Spinal cord (tissue), 10 donors: Measurements from ENCODE around the gene PPP2R3C. TPM values are rescaled to one million over a fixed set of nuclear protein-coding genes. Genes with fewer than 3 reads are reported as not detected.
A peak's percentile ranks its signal among the peaks of the same experiment; 100 is the strongest.
"Not testable (repeated sequence)": the region's sequence is repeated elsewhere in the genome, so short reads cannot be mapped to it uniquely, and the experiment has no call there.

ENCODE experiments used
- DNase-seq, 6 donors: peaks; one replicate each; pipeline versions ENCODE4 v3.0.0 to v3.0.0-alpha.2; 2013 to 2015; ENCODE audit warnings: low spot score in 6 of 6, low read depth in 4 of 6
- H3K27ac ChIP-seq: one replicate; pipeline ENCODE4 v1.5.1; 2013; ENCODE audit warnings: low read depth, low read length, control low read depth
- H3K27me3 ChIP-seq: one replicate; pipeline ENCODE4 v1.6.1; 2013; ENCODE audit warnings: low read length; ENCODE audit not compliant: control insufficient read depth, insufficient read depth
- H3K36me3 ChIP-seq: one replicate; pipeline ENCODE4 v1.6.1; 2013; ENCODE audit warnings: low read length; ENCODE audit not compliant: control insufficient read depth, insufficient read depth
- H3K4me1 ChIP-seq: one replicate; pipeline ENCODE4 v1.6.1; 2013; ENCODE audit warnings: low read length; ENCODE audit not compliant: control insufficient read depth, insufficient read depth
- H3K4me3 ChIP-seq: one replicate; pipeline ENCODE4 v1.5.1; 2013; ENCODE audit warnings: low read depth, low read length, control low read depth
- H3K9me3 ChIP-seq: one replicate; pipeline ENCODE4 v1.6.1; 2013; ENCODE audit warnings: low read length; ENCODE audit not compliant: control insufficient read depth, insufficient read depth
- WGBS: methylation state at CpG from one replicate; pipeline ENCODE4 v1.1.5; 2013; ENCODE audit warnings: missing lambda C conversion rate; ENCODE audit not compliant: insufficient coverage; 5-methylcytosine and 5-hydroxymethylcytosine counted together
- polyA plus RNA-seq, 2 donors: library from polyadenylated mRNA; unstranded; fragments of 120-200 nt; gene quantifications; one replicate each; pipeline ENCODE4 v1.2.1, GENCODE V29; 2013; ENCODE audit not compliant: insufficient read length in 2 of 2
- total RNA-seq, 2 donors: library from RNA; depleted of rRNA in 1 of 2; stranded (reverse); fragments of 120-200 nt in 1 of 2; fragments of >200 nt in 1 of 2; gene quantifications; one replicate each; pipeline versions ENCODE4 v1.2.3 to v1.2.4, GENCODE V29; 2013 to 2014
- donor health status: healthy.

PPP2R3C gene
- total and polyA plus RNA-seq, 4 donors: 40.6 to 65.1 (median 61.4) TPM

DNA sequence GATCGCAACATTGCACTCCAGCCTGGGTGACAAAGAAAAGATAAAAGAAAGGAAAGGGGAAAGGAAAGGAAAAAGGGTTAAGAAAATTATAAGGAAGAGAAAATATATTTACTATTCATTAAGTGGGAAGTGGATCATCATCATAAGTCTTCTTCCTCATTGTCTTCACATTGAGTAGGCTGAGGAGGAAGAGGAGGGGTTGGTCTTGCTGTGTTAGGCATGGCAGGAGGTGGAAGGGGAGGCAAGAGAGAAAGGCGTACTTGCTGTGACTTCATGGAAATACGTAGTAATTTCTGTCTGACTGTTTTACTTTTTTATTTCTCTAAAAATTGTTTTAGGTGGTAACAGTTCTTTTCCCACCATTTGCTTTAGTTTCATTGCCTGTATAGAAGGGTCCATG lies 49.6 kb downstream of the PPP2R3C start:
- H3K27me3 ChIP-seq: no peaks in the 10 kb centered on the region
- no peaks in the 10 kb centered on the region for H3K9me3 ChIP-seq
- no peak overlapping the region for H3K27ac ChIP-seq
- peaks cover 11% of the 10 kb centered on the region for H3K36me3 ChIP-seq
- no peak for DNase-seq
- no peaks in the 10 kb centered on the region for H3K4me1 ChIP-seq
- no peak overlapping the region for H3K4me3 ChIP-seq
- WGBS: no CpG with 5 or more reads among the region's 3 CpGs

DNA sequence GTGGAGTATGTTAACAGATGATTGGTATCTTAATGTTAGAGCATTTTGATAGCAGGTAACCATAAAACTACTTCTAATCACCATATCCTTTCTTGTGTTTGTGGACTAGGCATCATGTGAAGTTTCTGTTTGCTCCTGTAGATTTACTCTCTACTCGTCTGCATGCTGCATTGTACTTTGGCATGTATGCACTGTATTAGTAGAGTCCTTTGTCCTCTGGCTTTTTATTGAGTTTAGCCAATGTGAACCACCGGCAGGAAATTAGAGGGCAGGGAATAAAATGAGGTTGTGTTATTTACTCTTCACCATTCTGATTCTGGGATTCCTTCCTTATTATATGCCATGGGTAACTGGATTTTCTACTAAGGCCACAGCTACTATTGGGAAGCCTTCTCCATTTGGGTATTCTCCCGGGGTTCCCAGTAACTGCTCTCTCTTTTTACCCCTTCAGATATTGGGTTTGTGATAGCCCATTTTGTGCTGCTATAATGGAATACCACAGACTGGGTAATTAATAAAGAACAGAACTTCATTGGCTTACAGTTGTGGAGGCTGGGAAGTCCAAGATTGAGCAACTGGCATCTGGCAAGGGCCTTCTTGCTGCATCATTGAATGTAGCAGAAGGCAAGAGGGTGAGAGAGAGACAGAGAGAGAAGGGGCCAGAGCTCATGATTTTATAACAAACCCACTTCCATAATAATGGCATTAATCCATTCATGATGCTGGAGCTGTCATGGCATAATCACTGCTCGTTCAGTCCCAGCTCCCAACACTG lies 53.4 kb downstream of the PPP2R3C start:
- H3K4me1 ChIP-seq: no peaks in the 10 kb centered on the region
- no peak overlapping the region for H3K4me3 ChIP-seq
- H3K36me3 ChIP-seq: peaks cover 14% of the 10 kb centered on the region
- H3K27ac ChIP-seq: no peak overlapping the region
- WGBS: no CpG with 5 or more reads among the region's 4 CpGs
- no peak for DNase-seq
- H3K9me3 ChIP-seq: no peaks in the 10 kb centered on the region
- no peaks in the 10 kb centered on the region for H3K27me3 ChIP-seq

DNA sequence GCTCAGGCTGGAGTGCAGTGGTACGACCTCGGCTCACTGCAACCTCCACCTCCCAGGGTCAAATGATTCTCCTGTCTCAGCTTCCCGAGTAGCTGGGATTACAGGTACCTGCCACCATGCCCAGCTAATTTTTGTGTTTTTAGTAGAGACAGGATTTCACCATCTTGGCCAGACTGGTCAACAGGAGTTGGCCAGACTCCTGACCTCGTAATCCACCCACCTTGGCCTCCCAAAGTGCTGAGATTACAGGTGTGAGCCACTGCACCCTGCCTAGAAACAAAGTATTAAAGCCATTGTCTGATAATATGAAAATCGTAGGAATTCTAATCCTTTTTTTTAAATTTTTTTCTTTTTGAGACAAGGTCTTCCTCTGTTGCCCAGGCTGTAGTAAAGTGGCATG lies 56.1 kb downstream of the PPP2R3C start:
- H3K27me3 ChIP-seq, H3K9me3 ChIP-seq, DNase-seq, H3K27ac ChIP-seq, H3K4me1 ChIP-seq, H3K4me3 ChIP-seq: not testable (repeated sequence)
- peaks cover 12% of the 10 kb centered on the region for H3K36me3 ChIP-seq
- 100% methylated on average over 1 of the region's 5 CpGs for WGBS

DNA sequence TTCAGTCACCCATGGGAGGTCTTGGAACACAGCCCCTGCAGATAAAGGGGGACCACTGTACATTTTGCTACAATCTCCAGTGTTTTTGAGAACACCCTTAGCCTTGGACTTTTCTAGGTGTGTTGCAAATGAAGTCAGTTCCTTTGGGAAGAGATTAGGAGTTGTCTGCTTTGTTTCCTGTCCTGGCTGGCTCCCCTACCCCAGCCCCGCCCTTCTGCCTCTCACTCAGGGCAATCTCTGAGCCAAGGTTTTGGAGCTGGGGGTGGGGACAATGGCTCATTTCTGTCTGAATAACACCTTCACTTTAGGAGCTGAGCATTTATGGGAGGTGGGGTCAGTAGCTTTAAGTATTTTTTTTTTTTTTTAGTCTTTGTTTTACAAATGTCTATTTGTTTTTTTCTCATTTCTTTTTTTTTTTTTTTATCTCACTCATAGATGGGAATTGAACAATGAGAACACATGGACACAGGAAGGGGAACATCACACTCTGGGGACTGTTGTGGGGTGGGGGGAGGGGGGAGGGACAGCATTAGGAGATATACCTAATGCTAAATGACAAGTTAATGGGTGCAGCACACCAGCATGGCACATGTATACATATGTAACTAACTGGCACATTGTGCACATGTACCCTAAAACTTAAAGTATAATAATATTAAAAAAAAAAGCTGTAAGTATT lies 60.5 kb downstream of the PPP2R3C start:
- not testable (repeated sequence) for H3K27ac ChIP-seq, H3K9me3 ChIP-seq, H3K4me1 ChIP-seq, H3K27me3 ChIP-seq, DNase-seq, H3K4me3 ChIP-seq
- peaks cover 25% of the 10 kb centered on the region for H3K36me3 ChIP-seq
- no CpG with 5 or more reads among the region's 1 CpG for WGBS

- peaks cover under 1% of the 10 kb centered on the region for H3K4me1 ChIP-seq
- no peaks in the 10 kb centered on the region for H3K9me3 ChIP-seq
- no peak overlapping the region for H3K27ac ChIP-seq
- peaks cover 40% of the 10 kb centered on the region for H3K36me3 ChIP-seq
- no peaks in the 10 kb centered on the region for H3K27me3 ChIP-seq
- no peak overlapping the region for H3K4me3 ChIP-seq
- no peak for DNase-seq
- 100% methylated on average over 1 of the region's 2 CpGs for WGBS
Observed at GRCh38 chr14:35052637-35053036, 69.2 kb downstream of the PPP2R3C start.

DNA sequence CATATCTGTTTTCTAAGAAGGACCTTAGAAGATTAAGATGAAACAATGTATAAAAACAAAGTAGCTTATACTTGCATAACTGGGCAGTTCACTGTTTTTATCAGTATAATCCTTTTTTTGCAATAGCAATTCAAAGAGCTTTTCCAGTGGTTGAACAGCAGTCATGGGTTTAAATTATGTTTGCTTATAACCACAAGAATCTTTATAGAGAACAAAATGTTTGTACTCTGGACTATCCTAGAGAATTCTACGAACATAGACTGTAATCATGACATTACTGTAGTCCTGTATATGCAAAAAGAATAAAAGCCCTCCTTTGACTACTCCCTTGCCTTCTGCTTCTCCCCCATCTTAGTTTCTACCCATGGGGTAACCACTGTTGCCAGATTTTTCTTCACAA lies 70.0 kb downstream of the PPP2R3C start:
- H3K9me3 ChIP-seq: no peaks in the 10 kb centered on the region
- H3K27ac ChIP-seq: no peak overlapping the region
- H3K4me1 ChIP-seq: peaks cover 9% of the 10 kb centered on the region
- DNase-seq: no peak
- no peaks in the 10 kb centered on the region for H3K27me3 ChIP-seq
- no CpG with 5 or more reads among the region's 1 CpG for WGBS
- peaks cover 36% of the 10 kb centered on the region for H3K36me3 ChIP-seq
- H3K4me3 ChIP-seq: no peak overlapping the region

- peaks cover 10% of the 10 kb centered on the region for H3K4me1 ChIP-seq
- no peak for DNase-seq
- no peak overlapping the region for H3K4me3 ChIP-seq
- WGBS: 43% methylated on average over 1 of the region's 1 CpG
- peaks cover 29% of the 10 kb centered on the region for H3K36me3 ChIP-seq
- no peak overlapping the region for H3K27ac ChIP-seq
- no peaks in the 10 kb centered on the region for H3K9me3 ChIP-seq
- H3K27me3 ChIP-seq: no peaks in the 10 kb centered on the region
Observed at GRCh38 chr14:35050652-35051051, 71.1 kb downstream of the PPP2R3C start.

- Histone ChIP-seq H3K27ac (no peak overlapping the region), H3K4me3 (no peak overlapping the region)
- WGBS: no CpG with 5 or more reads among the region's 4 CpGs
Observed at GRCh38 chr14:35047976-35048513, 73.7 kb downstream of the PPP2R3C start.

GRCh38 chr14:35046751-35047536 lies 74.8 kb downstream of the PPP2R3C start:
- 32% methylated on average over 17 of the region's 23 CpGs for whole genome bisulfite sequencing
- Histone ChIP-seq H3K36me3 (peaks cover 13% of the 10 kb centered on the region), H3K27ac (peak overlapping the region; percentile 90), H3K4me3 (peak overlapping the region; percentile 92), H3K9me3 (no peaks in the 10 kb centered on the region), H3K27me3 (no peaks in the 10 kb centered on the region), H3K4me1 (peaks cover 13% of the 10 kb centered on the region)
- DNase-seq: peak in 2 of 6 donors; percentile 11 to 28

More at GRCh38 chr14:35047976-35048513, 73.7 kb downstream of the PPP2R3C start:
- Histone ChIP-seq H3K9me3 (no peaks in the 10 kb centered on the region), H3K4me1 (peaks cover 13% of the 10 kb centered on the region), H3K27me3 (no peaks in the 10 kb centered on the region), H3K36me3 (peaks cover 13% of the 10 kb centered on the region)
- no peak for DNase-seq
